AG20443 (cell line): Measurements from ENCODE around the gene KCNJ11.

ENCODE experiments used
- DNase-seq: peaks from one replicate; pipeline ENCODE4 v3.0.0; 2012; ENCODE audit warnings: low spot score, mixed read lengths

KCNJ11 gene

GRCh38 chr11:17408026-17408425, 19.6 kb upstream of the KCNJ11 start:
- DNase-seq = no peak

GRCh38 chr11:17407575-17407974, 19.1 kb upstream of the KCNJ11 start:
- DNase-seq = no peak

GRCh38 chr11:17406818-17407149, 18.3 kb upstream of the KCNJ11 start:
- no peak for DNase-seq

GRCh38 chr11:17406082-17406817, 17.8 kb upstream of the KCNJ11 start:
- no peak for DNase-seq

- peak; percentile 72 for DNase-seq
Observed at GRCh38 chr11:17405232-17406005, 17.0 kb upstream of the KCNJ11 start.

- DNase-seq = no peak
Observed at GRCh38 chr11:17403980-17404759, 15.7 kb upstream of the KCNJ11 start.

GRCh38 chr11:17402486-17402885, 14.0 kb upstream of the KCNJ11 start:
- DNase-seq = no peak

- DNase-seq = no peak
Observed at GRCh38 chr11:17401841-17402240, 13.4 kb upstream of the KCNJ11 start.

- no peak for DNase-seq
Observed at GRCh38 chr11:17401316-17401715, 12.9 kb upstream of the KCNJ11 start.

- DNase-seq = no peak
Observed at GRCh38 chr11:17400048-17400775, 11.8 kb upstream of the KCNJ11 start.

GRCh38 chr11:17399236-17399635, 10.8 kb upstream of the KCNJ11 start:
- no peak for DNase-seq

GRCh38 chr11:17397311-17398002, 9.0 kb upstream of the KCNJ11 start:
- DNase-seq = peak; percentile 6

- DNase-seq = no peak
Observed at GRCh38 chr11:17396598-17397310, 8.3 kb upstream of the KCNJ11 start.

- DNase-seq = no peak
Observed at GRCh38 chr11:17395978-17396377, 7.5 kb upstream of the KCNJ11 start.

- no peak for DNase-seq
Observed at GRCh38 chr11:17395554-17395961, 7.1 kb upstream of the KCNJ11 start.

- no peak for DNase-seq
Observed at GRCh38 chr11:17394743-17395390, 6.4 kb upstream of the KCNJ11 start.

- no peak for DNase-seq
Observed at GRCh38 chr11:17393472-17393871, 5.0 kb upstream of the KCNJ11 start.

- no peak for DNase-seq
Observed at GRCh38 chr11:17392872-17393271, 4.4 kb upstream of the KCNJ11 start.

GRCh38 chr11:17391493-17392355, 3.3 kb upstream of the KCNJ11 start:
- DNase-seq = no peak
